Endothelial cell of umbilical vein (primary cell): Measurements from ENCODE around the gene LAD1. TPM values are rescaled to one million over a fixed set of nuclear protein-coding genes. Genes with fewer than 3 reads are reported as not detected.

Experiments
- BruUV-seq: library from RNA; stranded (reverse); fragments of 400-500 nt; replicated peaks from 2 replicates; lab custom pipeline; 2021; lab: Mats Ljungman, UMichigan
- CTCF ChIA-PET: fragments of 300-600, 350-600 bp; sonication (Branson Sonifier 250); formaldehyde crosslinking; loops from one replicate; lab custom pipeline; 2021; ENCODE audit warnings: antibody characterized with exemption, inconsistent platforms; lab: Charles Lee
- POLR2A ChIA-PET: fragments of 300-600, 350-600 bp; sonication (Branson Sonifier 250); formaldehyde crosslinking; loops from one replicate; lab custom pipeline; 2021; ENCODE audit warnings: antibody characterized with exemption, inconsistent platforms; lab: Charles Lee
- DNase-seq: peaks from one replicate; pipeline ENCODE4 v3.0.0-alpha.2; 2011; ENCODE audit warnings: low read depth, low spot score
- FAIRE-seq: peaks from 2 replicates; lab custom pipeline; 2011; peaks lifted over from hg19 to GRCh38; lab: Jason Lieb, UNC
- H2AFZ ChIP-seq: 2 replicates; pipeline ENCODE4 v1.6.0; 2012; ENCODE audit warnings: low read depth, low read length, control low read depth, inconsistent platforms
- H3K27ac ChIP-seq: 2 replicates; pipeline ENCODE4 v1.5.1; 2011; ENCODE audit warnings: low read depth, mild to moderate bottlenecking, control low read depth, low read length, moderate library complexity; ENCODE audit not compliant: insufficient read depth
- H3K27me3 ChIP-seq, 2 experiments: 2 replicates each; pipeline versions ENCODE4 v1.6.0 to v1.6.1; 2011; ENCODE audit warnings: low read length in 2 of 2, mixed read lengths in 1 of 2; ENCODE audit not compliant: control insufficient read depth in 2 of 2, insufficient read depth in 2 of 2
- H3K36me3 ChIP-seq, 2 experiments: 2 replicates in 1 of 2; 3 replicates in 1 of 2; pipeline ENCODE4 v1.5.1; 2011; ENCODE audit warnings: low read length in 2 of 2, mild to moderate bottlenecking in 1 of 2, moderate library complexity in 1 of 2; ENCODE audit not compliant: control insufficient read depth in 2 of 2, insufficient read depth in 2 of 2; ENCODE audit errors: extremely low read depth in 1 of 2
- H3K4me1 ChIP-seq: 3 replicates; pipeline ENCODE4 v1.5.1; 2011; ENCODE audit warnings: mild to moderate bottlenecking, low read length; ENCODE audit not compliant: control insufficient read depth, insufficient read depth; ENCODE audit errors: extremely low read depth
- H3K4me2 ChIP-seq: 2 replicates; pipeline ENCODE4 v1.6.1; 2011; ENCODE audit warnings: low read length, control low read depth, mixed read lengths; ENCODE audit not compliant: insufficient read depth
- H3K4me3 ChIP-seq, 3 experiments: fragments of 200-600 bp in 1 of 3; sonication (generic), shearing (Covaris generic) in 1 of 3; replicated peaks in 1 of 3; 2 replicates each; pipeline ENCODE4 v1.5.1; 2011 to 2016; ENCODE audit warnings: control low read depth in 3 of 3, low read length in 3 of 3, mild to moderate bottlenecking in 2 of 3, inconsistent platforms in 1 of 3, low read depth in 1 of 3, moderate library complexity in 1 of 3; ENCODE audit not compliant: insufficient read depth in 1 of 3
- H3K79me2 ChIP-seq: 2 replicates; pipeline ENCODE4 v1.6.0; 2012; ENCODE audit warnings: low read length, inconsistent platforms; ENCODE audit not compliant: control insufficient read depth, insufficient read depth
- H3K9ac ChIP-seq: replicated peaks from 2 replicates; pipeline ENCODE3; 2011; ENCODE audit warnings: low read length, control low read depth; ENCODE audit not compliant: insufficient read depth; ENCODE audit errors: extremely low read depth
- H3K9me1 ChIP-seq: replicated peaks from 3 replicates; pipeline ENCODE4 v1.6.0; 2011; ENCODE audit warnings: mild to moderate bottlenecking, low read length; ENCODE audit not compliant: control insufficient read depth, insufficient read depth; ENCODE audit errors: extremely low read depth
- H3K9me3 ChIP-seq: replicated peaks from 2 replicates; pipeline ENCODE4 v1.5.1; 2012; ENCODE audit warnings: low read length, inconsistent platforms; ENCODE audit not compliant: control insufficient read depth, insufficient read depth
- H4K20me1 ChIP-seq: replicated peaks from 2 replicates; pipeline ENCODE3; 2011; ENCODE audit warnings: mild to moderate bottlenecking, low read length; ENCODE audit not compliant: control insufficient read depth, insufficient read depth; ENCODE audit errors: extremely low read depth
- EZH2 ChIP-seq: IDR thresholded peaks from 2 replicates; pipeline ENCODE4 v1.6.1; 2012; ENCODE audit warnings: borderline replicate concordance, low read depth, mild to moderate bottlenecking, moderate library complexity, low read length, inconsistent platforms; ENCODE audit not compliant: severe bottlenecking
- FOS ChIP-seq: IDR thresholded peaks from 2 replicates; pipeline ENCODE4 v1.6.1; 2011; ENCODE audit warnings: mild to moderate bottlenecking, low read length, moderate library complexity, borderline replicate concordance; ENCODE audit not compliant: insufficient read depth
- GATA2 ChIP-seq: IDR thresholded peaks from 2 replicates; pipeline ENCODE4 v1.7.0; 2011; ENCODE audit warnings: low read depth, mild to moderate bottlenecking, moderate library complexity, mixed read lengths, low read length; ENCODE audit not compliant: insufficient read length, insufficient read depth
- JUN ChIP-seq: IDR thresholded peaks from 2 replicates; pipeline ENCODE4 v1.6.1; 2011; ENCODE audit warnings: borderline replicate concordance, low read depth; ENCODE audit not compliant: insufficient read length, insufficient read depth
- MAX ChIP-seq: IDR thresholded peaks from 2 replicates; pipeline ENCODE4 v1.6.1; 2011; ENCODE audit not compliant: insufficient read depth, insufficient read length
- MYC ChIP-seq: IDR thresholded peaks from one replicate; pipeline ENCODE4 v1.6.1; 2011; ENCODE audit warnings: mild to moderate bottlenecking, low read depth, low read length
- POLR2A ChIP-seq: IDR thresholded peaks from 2 replicates; pipeline ENCODE4 v1.6.1; 2012; ENCODE audit warnings: low read depth, mild to moderate bottlenecking, control low read depth, low read length
- POLR2AphosphoS5 ChIP-seq: IDR thresholded peaks from 2 replicates; pipeline ENCODE4 v1.6.1; 2012; ENCODE audit warnings: low read depth, mild to moderate bottlenecking, control low read depth, low read length, moderate library complexity; ENCODE audit not compliant: insufficient read depth
- dilution Hi-C: fragments of 300-500 bp; cut with MboI; formaldehyde crosslinking; loops from one replicate; pipeline ENCODE4 v1.15.0; 2019; ENCODE audit warnings: low sequenced_read_pairs; ENCODE audit not compliant: extremely low pct_ligation_motif_present
- intact Hi-C: fragments of 100-400 bp; cut with micrococcal nuclease; formaldehyde crosslinking; loops from one replicate; pipeline ENCODE4 v1.10.0; 2022
- polyA plus RNA-seq, 4 experiments: library from polyadenylated mRNA; depleted of rRNA in 3 of 4; stranded (reverse) in 3 of 4; unstranded in 1 of 4; fragments of >200 nt; gene quantifications; 2 replicates each; pipeline versions ENCODE4 v1.2.1 to v1.2.3, GENCODE V29; 2011 to 2012; ENCODE audit warnings: missing spikeins in 1 of 4
- total RNA-seq: library from RNA; stranded (reverse); gene quantifications from 2 replicates; pipeline ENCODE4 v1.2.3, GENCODE V29; 2021
- TF ChIP-seq, protein P1 (sequence below), 2 donors: IDR thresholded peaks; 1 replicate in 1 of 2; 2 replicates in 1 of 2; pipeline ENCODE4 v1.5.1; 2011; ENCODE audit warnings: low read length in 2 of 2, mild to moderate bottlenecking in 2 of 2, moderate library complexity in 2 of 2, control low read depth in 1 of 2, inconsistent platforms in 1 of 2, low read depth in 1 of 2; ENCODE audit not compliant: insufficient read depth in 1 of 2; ENCODE audit errors: extremely low read depth in 1 of 2

Gene LAD1
- total and polyA plus RNA-seq, 2 donors (not counting 3 experiments of a cell fraction or from before 2014, with no cell fraction given), result not detected

DNA sequence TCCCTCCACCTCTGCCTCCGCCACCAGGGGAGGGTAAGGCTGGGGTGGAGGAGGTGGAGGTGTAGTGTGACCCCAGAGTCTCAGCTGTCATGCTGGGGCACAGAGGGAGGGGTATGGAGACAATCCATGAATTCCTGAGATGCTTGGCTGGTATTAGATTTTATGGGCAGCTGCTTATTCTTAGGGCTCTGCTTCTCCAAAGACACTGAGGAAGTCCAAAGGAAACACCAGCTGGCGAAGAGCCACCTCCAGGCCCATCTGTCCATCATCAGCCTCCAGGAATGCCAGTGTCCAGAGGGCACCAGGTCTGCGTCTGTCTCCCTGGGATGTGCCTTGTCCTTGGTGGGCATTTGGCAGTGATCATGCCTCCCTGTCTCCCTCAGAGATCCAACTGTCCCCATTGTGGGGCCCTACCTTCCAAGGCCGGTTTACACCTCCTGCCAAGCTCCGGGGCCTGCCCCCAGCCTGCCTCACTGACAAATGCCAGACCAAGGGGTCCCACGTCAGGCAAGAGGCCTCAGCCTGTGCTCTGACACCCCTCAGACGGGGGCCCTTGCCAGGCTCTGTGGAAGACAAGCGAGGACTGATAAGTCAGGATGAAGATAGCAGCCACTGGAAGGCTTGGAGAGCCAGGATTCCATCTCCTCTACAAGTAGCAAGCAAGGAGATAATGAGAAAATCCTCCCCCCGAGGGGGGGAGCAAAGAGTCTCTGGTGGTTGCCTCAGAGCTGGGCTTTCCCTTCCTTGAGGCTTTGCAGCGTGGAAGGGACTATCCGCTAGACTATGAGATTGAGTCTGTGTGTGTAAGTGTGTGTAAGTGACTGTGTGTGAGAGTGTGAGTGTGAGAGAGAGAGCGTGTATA is 20.9 kb upstream of the LAD1 start:
- H3K4me2 ChIP-seq, result no peak overlapping the region
- no peaks in the 10 kb centered on the region for H3K79me2 ChIP-seq
- H3K9me1 ChIP-seq, result no peaks in the 10 kb centered on the region
- H3K27ac ChIP-seq, result no peak overlapping the region
- no peaks in the 10 kb centered on the region for H4K20me1 ChIP-seq
- H3K9ac ChIP-seq, result no peak overlapping the region
- H3K4me1 ChIP-seq, result no peaks in the 10 kb centered on the region
- H3K9me3 ChIP-seq, result no peaks in the 10 kb centered on the region
- no peak overlapping the region for H2AFZ ChIP-seq
- no peak for DNase-seq
- FAIRE-seq, result no peak
- POLR2A ChIA-PET, result no interaction called here
- BruUV-seq, result no TSS peak
- no peaks in the 10 kb centered on the region for H3K36me3 ChIP-seq
- H3K27me3 ChIP-seq, result peaks cover 7 to 18% of the 10 kb centered on the region in 2 experiments
- TF ChIP-seq MYC (no peak), EZH2 (no peak), POLR2A (no peak), FOS (no peak), POLR2AphosphoS5 (no peak), MAX (no peak), GATA2 (no peak), JUN (no peak)
- TF ChIP-seq, protein P1, sequence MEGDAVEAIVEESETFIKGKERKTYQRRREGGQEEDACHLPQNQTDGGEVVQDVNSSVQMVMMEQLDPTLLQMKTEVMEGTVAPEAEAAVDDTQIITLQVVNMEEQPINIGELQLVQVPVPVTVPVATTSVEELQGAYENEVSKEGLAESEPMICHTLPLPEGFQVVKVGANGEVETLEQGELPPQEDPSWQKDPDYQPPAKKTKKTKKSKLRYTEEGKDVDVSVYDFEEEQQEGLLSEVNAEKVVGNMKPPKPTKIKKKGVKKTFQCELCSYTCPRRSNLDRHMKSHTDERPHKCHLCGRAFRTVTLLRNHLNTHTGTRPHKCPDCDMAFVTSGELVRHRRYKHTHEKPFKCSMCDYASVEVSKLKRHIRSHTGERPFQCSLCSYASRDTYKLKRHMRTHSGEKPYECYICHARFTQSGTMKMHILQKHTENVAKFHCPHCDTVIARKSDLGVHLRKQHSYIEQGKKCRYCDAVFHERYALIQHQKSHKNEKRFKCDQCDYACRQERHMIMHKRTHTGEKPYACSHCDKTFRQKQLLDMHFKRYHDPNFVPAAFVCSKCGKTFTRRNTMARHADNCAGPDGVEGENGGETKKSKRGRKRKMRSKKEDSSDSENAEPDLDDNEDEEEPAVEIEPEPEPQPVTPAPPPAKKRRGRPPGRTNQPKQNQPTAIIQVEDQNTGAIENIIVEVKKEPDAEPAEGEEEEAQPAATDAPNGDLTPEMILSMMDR (IDR thresholded peaks at IDR 0.05; ENCODE audit: extremely low read depth in 1 of 2, insufficient read depth in 1 of 2, low read depth in 1 of 2, low read length in 2 of 2), result no peak
- CTCF ChIA-PET, result interaction anchor here (2.9 kb wide), 1 partner anchor 11 kb away, joined by 14 read pairs; no protein-coding TSS in a partner anchor
- intact Hi-C loops, result no loop called here
- dilution Hi-C loops, result no loop called here
- H3K4me3 ChIP-seq, result no peak overlapping the region
